ENCODE measurements around the gene CPVL.

GRCh38 chr7:29112721-29113120, 33.6 kb downstream of the CPVL start:
- TF ChIP-seq GATA2 (IDR thresholded peaks at IDR 0.05; ENCODE audit: low read depth, low read length) (no peak), GATA3 (IDR thresholded peaks at IDR 0.05; ENCODE audit: low read depth, low read length) (no peak)

Data from SH-SY5Y (cell line).